IMR-90 (cell line): Measurements from ENCODE around the gene TROAP.

Source experiments
- BHLHE40 ChIP-seq: fragments of 150-350 bp; IDR thresholded peaks from 2 replicates; pipeline ENCODE4 v1.6.1; 2016; ENCODE audit warnings: mild to moderate bottlenecking, low read depth, low read length
- CEBPB ChIP-seq: IDR thresholded peaks from 2 replicates; pipeline ENCODE4 v1.6.1; 2012; ENCODE audit warnings: low read depth, low read length, improper control_type of control experiment
- CHD1 ChIP-seq: IDR thresholded peaks from 2 replicates; pipeline ENCODE4 v1.6.1; 2012; ENCODE audit warnings: low read depth, low read length, improper control_type of control experiment
- MAFK ChIP-seq: IDR thresholded peaks from 2 replicates; pipeline ENCODE4 v1.6.1; 2012; ENCODE audit warnings: low read depth, low read length, improper control_type of control experiment
- MXI1 ChIP-seq: IDR thresholded peaks from 2 replicates; pipeline ENCODE4 v1.6.1; 2012; ENCODE audit warnings: low read depth, mild to moderate bottlenecking, low read length, moderate library complexity, borderline replicate concordance
- POLR2A ChIP-seq: IDR thresholded peaks from 2 replicates; pipeline ENCODE4 v1.6.1; 2012; ENCODE audit warnings: mild to moderate bottlenecking, low read depth, low read length
- RAD21 ChIP-seq: IDR thresholded peaks from 2 replicates; pipeline ENCODE4 v1.6.1; 2012; ENCODE audit warnings: low read length, improper control_type of control experiment
- RCOR1 ChIP-seq: IDR thresholded peaks from 2 replicates; pipeline ENCODE4 v1.6.1; 2012; ENCODE audit warnings: mild to moderate bottlenecking, low read length, improper control_type of control experiment; ENCODE audit not compliant: insufficient replicate concordance
- SMC3 ChIP-seq: fragments of 150-350 bp; IDR thresholded peaks from 2 replicates; pipeline ENCODE4 v1.6.1; 2016; ENCODE audit warnings: low read depth, mild to moderate bottlenecking, antibody characterized with exemption, low read length, moderate library complexity
- TF ChIP-seq, protein P1 (sequence below): conservative IDR thresholded peaks from 2 replicates; pipeline ENCODE4 v1.5.1; 2012; ENCODE audit warnings: mild to moderate bottlenecking, low read depth, low read length, improper control_type of control experiment
- TF ChIP-seq, protein P2 (sequence below): fragments of 150-350 bp; IDR thresholded peaks from 2 replicates; pipeline ENCODE4 v1.6.1; 2016; ENCODE audit warnings: low read depth, mild to moderate bottlenecking, low read length, moderate library complexity, borderline replicate concordance

DNA sequence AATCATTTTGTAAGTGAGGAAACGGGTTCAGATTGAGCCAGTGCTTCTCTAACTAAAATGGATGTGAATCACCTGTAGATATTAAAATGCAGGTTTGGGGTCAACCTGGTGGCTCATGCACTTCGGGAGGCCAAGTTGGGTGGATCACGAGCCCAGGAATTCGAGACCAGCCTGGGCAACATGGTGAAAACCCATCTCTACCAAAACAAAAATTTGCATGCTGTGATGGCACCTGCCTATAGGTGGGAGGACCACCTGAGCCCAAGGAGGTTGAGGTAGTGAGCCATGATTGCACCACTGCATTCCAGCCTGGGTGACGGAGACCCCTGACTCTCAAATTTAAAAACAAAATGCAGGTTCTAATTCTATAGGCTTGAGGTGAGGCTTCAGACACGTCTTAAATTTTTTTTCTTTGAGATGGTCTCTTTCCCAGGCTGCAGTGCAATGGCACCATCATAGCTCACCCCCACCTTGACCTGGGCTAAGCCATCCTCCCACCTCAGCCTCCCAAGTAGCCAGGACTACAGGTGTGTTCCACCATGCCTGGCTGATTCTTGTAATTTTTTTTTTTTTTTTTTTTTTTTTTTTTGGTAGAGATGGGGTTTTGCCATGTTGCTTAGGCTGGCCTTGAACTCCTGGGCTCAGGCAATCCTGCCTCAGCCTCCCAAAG lies 49.2 kb upstream of the TROAP start:
- no peak for TF ChIP-seq MXI1
- TF ChIP-seq, protein P1, sequence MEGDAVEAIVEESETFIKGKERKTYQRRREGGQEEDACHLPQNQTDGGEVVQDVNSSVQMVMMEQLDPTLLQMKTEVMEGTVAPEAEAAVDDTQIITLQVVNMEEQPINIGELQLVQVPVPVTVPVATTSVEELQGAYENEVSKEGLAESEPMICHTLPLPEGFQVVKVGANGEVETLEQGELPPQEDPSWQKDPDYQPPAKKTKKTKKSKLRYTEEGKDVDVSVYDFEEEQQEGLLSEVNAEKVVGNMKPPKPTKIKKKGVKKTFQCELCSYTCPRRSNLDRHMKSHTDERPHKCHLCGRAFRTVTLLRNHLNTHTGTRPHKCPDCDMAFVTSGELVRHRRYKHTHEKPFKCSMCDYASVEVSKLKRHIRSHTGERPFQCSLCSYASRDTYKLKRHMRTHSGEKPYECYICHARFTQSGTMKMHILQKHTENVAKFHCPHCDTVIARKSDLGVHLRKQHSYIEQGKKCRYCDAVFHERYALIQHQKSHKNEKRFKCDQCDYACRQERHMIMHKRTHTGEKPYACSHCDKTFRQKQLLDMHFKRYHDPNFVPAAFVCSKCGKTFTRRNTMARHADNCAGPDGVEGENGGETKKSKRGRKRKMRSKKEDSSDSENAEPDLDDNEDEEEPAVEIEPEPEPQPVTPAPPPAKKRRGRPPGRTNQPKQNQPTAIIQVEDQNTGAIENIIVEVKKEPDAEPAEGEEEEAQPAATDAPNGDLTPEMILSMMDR: no peak
- TF ChIP-seq BHLHE40: no peak
- TF ChIP-seq CEBPB: no peak
- TF ChIP-seq POLR2A: no peak
- TF ChIP-seq, protein P2, sequence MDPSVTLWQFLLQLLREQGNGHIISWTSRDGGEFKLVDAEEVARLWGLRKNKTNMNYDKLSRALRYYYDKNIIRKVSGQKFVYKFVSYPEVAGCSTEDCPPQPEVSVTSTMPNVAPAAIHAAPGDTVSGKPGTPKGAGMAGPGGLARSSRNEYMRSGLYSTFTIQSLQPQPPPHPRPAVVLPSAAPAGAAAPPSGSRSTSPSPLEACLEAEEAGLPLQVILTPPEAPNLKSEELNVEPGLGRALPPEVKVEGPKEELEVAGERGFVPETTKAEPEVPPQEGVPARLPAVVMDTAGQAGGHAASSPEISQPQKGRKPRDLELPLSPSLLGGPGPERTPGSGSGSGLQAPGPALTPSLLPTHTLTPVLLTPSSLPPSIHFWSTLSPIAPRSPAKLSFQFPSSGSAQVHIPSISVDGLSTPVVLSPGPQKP: no peak
- no peak for TF ChIP-seq SMC3
- no peak for TF ChIP-seq RAD21
- no peak for TF ChIP-seq CHD1
- TF ChIP-seq RCOR1: no peak
- no peak for TF ChIP-seq MAFK
